GM19351 (cell line): Measurements from ENCODE around the gene SSC5D.

Experiments used
- ATAC-seq: cut with Tn5 transposase; IDR thresholded peaks from one replicate; pipeline ENCODE4 v1.9.1; 2021; ENCODE audit warnings: mild to moderate bottlenecking, moderate library complexity; ENCODE audit not compliant: unreplicated experiment

Gene SSC5D

GRCh38 chr19:55552620-55553019 lies 64.4 kb downstream of the SSC5D start:
- no peak for ATAC-seq

GRCh38 chr19:55553217-55554182 lies 65.3 kb downstream of the SSC5D start:
- no peak for ATAC-seq

- no peak for ATAC-seq
Observed at GRCh38 chr19:55554302-55554701, 66.1 kb downstream of the SSC5D start.

GRCh38 chr19:55554741-55555152 lies 66.5 kb downstream of the SSC5D start:
- no peak for ATAC-seq

- no peak for ATAC-seq
Observed at GRCh38 chr19:55559684-55560083, 71.4 kb downstream of the SSC5D start.

- ATAC-seq, result no peak
Observed at GRCh38 chr19:55563261-55563690, 75.0 kb downstream of the SSC5D start.

- no peak for ATAC-seq
Observed at GRCh38 chr19:55566823-55567222, 78.6 kb downstream of the SSC5D start.

- ATAC-seq, result no peak
Observed at GRCh38 chr19:55567708-55568328, 79.6 kb downstream of the SSC5D start.
